Fibroblast of pulmonary artery (primary cell): Measurements from ENCODE around the gene NEDD4L.
"Not testable (repeated sequence)": the region's sequence is repeated elsewhere in the genome, so short reads cannot be mapped to it uniquely, and the experiment has no call there.

Source experiments
- DNase-seq: peaks from one replicate; pipeline ENCODE4 v3.0.0-alpha.2; 2010; ENCODE audit warnings: low read depth
- H3K4me3 ChIP-seq: replicated peaks from 2 replicates; pipeline ENCODE4 v1.5.1; 2011; ENCODE audit warnings: low read depth, mild to moderate bottlenecking, control low read depth, low read length, moderate library complexity
- TF ChIP-seq, protein P1 (sequence below): IDR thresholded peaks from 2 replicates; pipeline ENCODE4 v1.5.1; 2011; ENCODE audit warnings: mild to moderate bottlenecking, control low read depth, low read length, inconsistent platforms; ENCODE audit errors: missing control alignments

NEDD4L gene

DNA sequence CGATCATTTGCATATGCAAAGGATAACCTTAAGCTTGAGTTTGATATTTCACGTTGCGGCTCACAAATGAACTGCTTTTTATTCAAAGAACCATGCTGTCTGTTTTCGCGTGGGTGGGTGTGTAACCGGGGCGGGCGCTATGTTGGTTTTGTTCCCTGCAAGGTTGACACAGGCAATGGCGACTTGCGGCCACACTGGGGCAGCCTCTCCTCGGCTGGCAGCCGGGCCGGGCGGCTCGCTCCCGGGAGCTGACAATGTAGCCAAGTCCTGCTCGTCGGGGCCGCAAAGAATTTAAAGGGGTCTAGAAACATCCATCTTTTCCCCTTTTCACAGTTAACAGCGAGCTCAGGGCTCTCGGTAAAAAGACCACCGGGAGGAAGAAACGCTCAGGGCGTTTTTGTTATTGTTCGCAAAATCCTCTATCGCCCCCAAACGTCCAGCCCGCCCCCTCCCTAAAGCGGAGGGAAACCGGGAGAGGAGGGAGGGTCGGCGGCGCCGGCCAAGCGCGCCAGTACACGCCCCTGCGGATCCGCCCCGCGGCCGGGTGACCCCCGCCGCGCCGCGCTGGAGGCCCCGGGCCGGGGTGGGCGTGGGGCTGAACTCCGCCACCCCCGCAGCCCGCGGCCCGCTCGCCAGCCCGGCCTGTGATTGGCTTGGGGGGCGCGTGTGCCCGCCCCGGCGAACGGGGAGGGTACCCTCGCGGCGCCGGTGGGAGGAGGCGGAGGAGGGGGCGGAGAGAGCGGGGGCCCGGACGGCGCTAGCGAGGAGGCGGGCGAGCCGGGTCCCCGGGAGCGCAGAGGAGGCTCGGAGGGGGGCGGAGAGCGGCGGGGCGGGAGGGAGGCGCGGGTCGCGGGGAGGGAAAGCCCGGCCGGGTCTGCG, at the start of gene NEDD4L:
TSS of gene NEDD4L (plus strand) at position 736 of the 879 bp plus-strand sequence. CDS start 435 bp downstream, outside the sequence.
- peak within 1 kb of the TSS; percentile 70 for H3K4me3 ChIP-seq
- TF ChIP-seq, protein P1, sequence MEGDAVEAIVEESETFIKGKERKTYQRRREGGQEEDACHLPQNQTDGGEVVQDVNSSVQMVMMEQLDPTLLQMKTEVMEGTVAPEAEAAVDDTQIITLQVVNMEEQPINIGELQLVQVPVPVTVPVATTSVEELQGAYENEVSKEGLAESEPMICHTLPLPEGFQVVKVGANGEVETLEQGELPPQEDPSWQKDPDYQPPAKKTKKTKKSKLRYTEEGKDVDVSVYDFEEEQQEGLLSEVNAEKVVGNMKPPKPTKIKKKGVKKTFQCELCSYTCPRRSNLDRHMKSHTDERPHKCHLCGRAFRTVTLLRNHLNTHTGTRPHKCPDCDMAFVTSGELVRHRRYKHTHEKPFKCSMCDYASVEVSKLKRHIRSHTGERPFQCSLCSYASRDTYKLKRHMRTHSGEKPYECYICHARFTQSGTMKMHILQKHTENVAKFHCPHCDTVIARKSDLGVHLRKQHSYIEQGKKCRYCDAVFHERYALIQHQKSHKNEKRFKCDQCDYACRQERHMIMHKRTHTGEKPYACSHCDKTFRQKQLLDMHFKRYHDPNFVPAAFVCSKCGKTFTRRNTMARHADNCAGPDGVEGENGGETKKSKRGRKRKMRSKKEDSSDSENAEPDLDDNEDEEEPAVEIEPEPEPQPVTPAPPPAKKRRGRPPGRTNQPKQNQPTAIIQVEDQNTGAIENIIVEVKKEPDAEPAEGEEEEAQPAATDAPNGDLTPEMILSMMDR: peak; percentile 72
- DNase-seq: peak; percentile 85

DNA sequence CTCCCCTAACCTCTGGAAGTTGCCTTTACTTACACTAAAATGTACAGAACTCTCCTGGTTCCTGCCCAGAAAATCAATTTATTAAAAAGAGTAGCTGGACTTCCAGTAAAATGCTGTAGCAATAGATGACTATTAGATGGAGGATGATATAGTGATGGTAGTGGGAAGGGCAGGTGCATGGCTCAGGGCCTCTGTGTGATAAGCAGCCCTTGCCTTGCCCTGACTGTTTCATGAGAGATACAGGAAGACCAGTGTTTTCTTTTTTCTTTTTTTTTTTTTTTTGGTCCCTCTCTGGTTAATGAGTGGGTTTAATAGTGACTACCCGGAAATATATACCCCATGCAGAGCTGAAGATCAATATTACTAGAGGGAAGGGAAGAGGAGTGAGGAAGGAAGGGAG, 48.7 kb upstream of the NEDD4L start:
- no peak overlapping the region for H3K4me3 ChIP-seq
- TF ChIP-seq, protein P1: no peak
- DNase-seq: no peak

DNA sequence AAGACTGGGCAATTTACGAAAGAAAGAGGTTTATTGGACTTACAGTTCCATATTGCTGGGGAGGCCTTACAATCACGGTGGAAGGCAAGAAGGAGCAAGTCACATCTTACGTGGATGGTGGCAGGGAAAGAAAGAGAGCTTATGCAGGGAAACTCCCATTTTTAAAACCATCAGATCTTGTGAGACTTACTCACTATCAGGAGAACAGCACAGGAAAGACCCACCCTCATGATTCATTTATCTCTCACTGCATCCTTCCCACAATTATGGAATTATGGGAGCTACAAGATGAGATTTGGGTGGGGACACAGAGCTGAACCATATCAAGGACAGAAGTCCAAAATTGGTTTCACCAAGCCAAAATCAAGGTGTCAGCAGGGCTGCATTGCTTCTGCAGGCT, 47.1 kb upstream of the NEDD4L start:
- DNase-seq, H3K4me3 ChIP-seq: not testable (repeated sequence)

DNA sequence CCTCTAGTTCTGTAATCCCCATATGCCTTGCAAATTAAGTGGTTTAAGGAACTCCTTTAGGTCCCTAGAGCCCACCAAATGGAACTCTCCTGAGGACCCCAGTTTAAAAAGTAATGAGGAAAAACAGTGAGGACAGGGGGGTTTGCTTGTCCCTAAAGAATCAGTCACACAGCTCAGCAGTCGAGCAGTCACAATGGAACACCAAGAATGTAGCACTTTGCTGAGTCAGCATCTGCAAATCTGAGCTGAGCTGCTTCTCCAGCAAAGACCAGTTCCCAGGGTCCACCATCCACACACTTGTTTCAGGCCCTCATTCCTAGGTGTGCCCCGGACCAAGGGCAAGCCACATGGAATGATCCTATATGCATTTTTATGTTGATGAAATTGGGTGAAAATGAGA, 46.2 kb upstream of the NEDD4L start:
- no peak overlapping the region for H3K4me3 ChIP-seq
- TF ChIP-seq, protein P1: no peak
- no peak for DNase-seq

DNA sequence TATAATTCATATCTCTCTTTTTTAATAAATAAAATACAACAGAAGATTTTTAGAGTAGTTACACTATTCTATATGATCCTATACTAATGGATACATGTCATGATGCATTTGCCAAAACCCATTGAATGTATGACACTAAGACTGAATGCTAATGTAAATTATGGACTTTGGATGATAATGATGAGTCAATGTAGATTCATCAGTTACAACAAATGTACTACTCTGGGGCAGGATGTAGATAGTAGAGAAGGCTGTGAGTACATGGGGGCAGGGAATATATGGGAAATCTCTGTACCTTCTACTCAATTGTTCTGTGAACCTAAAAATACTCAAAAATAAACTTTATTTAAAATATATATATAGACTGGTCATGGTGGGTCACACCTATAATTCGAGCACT, 45.6 kb upstream of the NEDD4L start:
- H3K4me3 ChIP-seq: no peak overlapping the region
- TF ChIP-seq, protein P1: no peak
- no peak for DNase-seq

DNA sequence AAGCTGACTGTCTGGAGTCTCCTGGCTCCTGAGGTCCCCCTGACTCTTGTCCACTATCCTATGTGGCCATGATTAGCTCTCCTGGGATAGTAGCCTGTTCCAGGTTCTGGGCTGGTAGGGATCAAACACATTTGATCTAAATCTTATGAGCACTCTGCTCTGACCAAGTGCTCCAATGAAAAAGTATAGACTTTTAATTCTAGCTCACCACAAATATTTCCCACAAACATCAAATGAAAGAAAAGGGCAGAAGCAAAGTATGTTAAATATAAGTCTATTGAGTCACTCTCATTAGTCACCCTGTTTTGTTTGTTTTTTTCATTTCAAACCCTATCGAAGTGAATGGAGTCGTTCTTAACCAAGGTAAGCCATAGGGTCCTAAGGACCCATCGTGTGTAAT, 39.7 kb upstream of the NEDD4L start:
- H3K4me3 ChIP-seq: no peak overlapping the region
- TF ChIP-seq, protein P1: no peak
- DNase-seq: peak; percentile 46

DNA sequence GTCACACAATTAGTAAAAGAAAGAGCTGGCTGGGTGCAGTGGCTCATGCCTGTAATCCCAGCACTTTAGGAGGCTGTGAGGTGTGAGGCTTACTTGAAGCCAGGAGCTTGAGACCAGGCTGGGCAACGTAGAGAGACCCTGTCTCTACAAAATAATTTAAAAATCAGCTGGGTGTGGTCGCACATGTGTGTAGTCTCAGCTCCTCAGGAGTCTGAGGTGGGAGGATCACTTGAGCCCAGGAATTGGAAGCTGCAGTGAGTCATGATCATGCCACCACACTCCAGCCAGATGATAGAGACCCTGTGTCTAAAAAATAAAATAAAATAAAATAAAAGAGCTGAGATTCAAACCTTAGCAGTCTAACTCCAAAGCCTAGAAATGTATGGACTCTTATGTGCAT, 39.0 kb upstream of the NEDD4L start:
- DNase-seq: peak; percentile 21
- H3K4me3 ChIP-seq: no peak overlapping the region

More for the DNA sequence above, 39.0 kb upstream of the NEDD4L start:
- TF ChIP-seq, protein P1: no peak
